ENCODE measurements around the gene CCP110. TPM values are rescaled to one million over a fixed set of nuclear protein-coding genes. Genes with fewer than 3 reads are reported as not detected.

The CCP110 gene
- total RNA-seq, 5 donors from 2014 or later (not counting 1 experiment from before 2014, with no cell fraction given): 12.3 to 18.8 (median 17.1) TPM

DNA sequence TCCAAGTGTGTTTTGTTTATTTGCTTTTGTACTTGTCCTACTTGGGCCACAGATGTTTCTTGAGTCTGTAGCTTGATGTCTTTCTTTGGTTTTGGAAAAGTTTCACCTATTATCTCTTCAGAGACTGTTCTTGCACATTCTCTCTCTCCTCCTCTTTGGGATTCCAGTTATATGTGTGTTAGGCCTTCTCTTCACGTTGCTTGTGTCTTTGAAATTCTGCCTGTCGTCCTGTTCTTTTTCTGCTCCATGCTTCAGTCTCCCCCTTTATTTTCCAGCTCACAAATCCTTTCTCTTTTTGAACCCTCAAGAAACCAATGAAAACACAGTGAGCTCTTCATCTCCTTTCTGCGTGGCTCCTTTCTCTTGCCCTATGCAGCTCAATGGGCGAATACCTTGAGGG, 39.6 kb downstream of the CCP110 start:
- H3K4me3 Mint-ChIP-seq: no peak overlapping the region
- ChIA-PET CTCF (interaction anchor here in 1 of 2 donors (0.6 kb wide), 1 partner anchor 53 kb away, joined by 6 read pairs; no protein-coding TSS in a partner anchor), POLR2A (interaction anchor here in 1 of 2 donors (0.7 kb wide), 1 partner anchor 16 kb away, joined by 3 read pairs; no protein-coding TSS in a partner anchor)
- no peak for DNase-seq
- H3K4me3 ChIP-seq (ENCODE audit: control insufficient read depth in 1 of 2, extremely low read depth in 1 of 2, low read length in 1 of 2): no peak overlapping the region
- H3K9me3 Mint-ChIP-seq: peaks cover 0 to 5% (median 0%) of the 10 kb centered on the region in 3 donors
- H3K36me3 ChIP-seq (ENCODE audit: control insufficient read depth in 2 of 2, extremely low read depth in 1 of 2, insufficient read depth in 1 of 2, low read length in 1 of 2): peaks cover 11 to 15% of the 10 kb centered on the region in 2 donors
- peaks cover 5 to 10% (median 10%) of the 10 kb centered on the region in 3 donors for H3K4me1 Mint-ChIP-seq
- H3K9me3 ChIP-seq: no peaks in the 10 kb centered on the region
- H3K27ac Mint-ChIP-seq: no peak overlapping the region
- no peaks in the 10 kb centered on the region for H3K27me3 Mint-ChIP-seq
- H3K27me3 ChIP-seq (replicated peaks in 1 of 2; ENCODE audit: control insufficient read depth in 2 of 2, extremely low read depth in 1 of 2, insufficient read depth in 2 of 2, low read length in 1 of 2): no peaks in the 10 kb centered on the region
- H3K36me3 Mint-ChIP-seq: peaks cover 26% of the 10 kb centered on the region
- no peak overlapping the region for H3K27ac ChIP-seq (ENCODE audit: low read length)
- 100% methylated on average over 1 of the region's 4 CpGs for WGBS (ENCODE audit: insufficient coverage)
- no peak for ATAC-seq (replicated peaks in 1 of 4)
- no peaks in the 10 kb centered on the region for H3K4me1 ChIP-seq (ENCODE audit: control insufficient read depth in 1 of 2, extremely low read depth in 1 of 2, insufficient read depth in 2 of 2, low read length in 2 of 2)

GRCh38 chr16:19566362-19566761, 42.6 kb downstream of the CCP110 start:
- Histone ChIP-seq H3K4me3 (ENCODE audit: control insufficient read depth in 1 of 2, extremely low read depth in 1 of 2, low read length in 1 of 2) (no peak overlapping the region), H3K27ac (ENCODE audit: low read length) (no peak overlapping the region), H3K4me1 (ENCODE audit: control insufficient read depth in 1 of 2, extremely low read depth in 1 of 2, insufficient read depth in 2 of 2, low read length in 2 of 2) (no peaks in the 10 kb centered on the region), H3K27me3 (replicated peaks in 1 of 2; ENCODE audit: control insufficient read depth in 2 of 2, extremely low read depth in 1 of 2, insufficient read depth in 2 of 2, low read length in 1 of 2) (no peaks in the 10 kb centered on the region), H3K36me3 (ENCODE audit: control insufficient read depth in 2 of 2, extremely low read depth in 1 of 2, insufficient read depth in 1 of 2, low read length in 1 of 2) (peaks cover 18 to 34% of the 10 kb centered on the region in 2 donors), H3K9me3 (no peaks in the 10 kb centered on the region)
- Mint-ChIP-seq H3K27me3 (no peaks in the 10 kb centered on the region), H3K27ac (no peak overlapping the region), H3K4me3 (no peak overlapping the region), H3K4me1 (peaks cover 1 to 9% (median 6%) of the 10 kb centered on the region in 3 donors), H3K9me3 (peaks cover 0 to 5% (median 0%) of the 10 kb centered on the region in 3 donors), H3K36me3 (peaks cover 41% of the 10 kb centered on the region)
- no CpG with 5 or more reads among the region's 3 CpGs for WGBS (ENCODE audit: insufficient coverage)
- CTCF ChIA-PET: no interaction called here
- POLR2A ChIA-PET: no interaction called here
- ATAC-seq (replicated peaks in 1 of 4) (no peak), DNase-seq (no peak)

DNA sequence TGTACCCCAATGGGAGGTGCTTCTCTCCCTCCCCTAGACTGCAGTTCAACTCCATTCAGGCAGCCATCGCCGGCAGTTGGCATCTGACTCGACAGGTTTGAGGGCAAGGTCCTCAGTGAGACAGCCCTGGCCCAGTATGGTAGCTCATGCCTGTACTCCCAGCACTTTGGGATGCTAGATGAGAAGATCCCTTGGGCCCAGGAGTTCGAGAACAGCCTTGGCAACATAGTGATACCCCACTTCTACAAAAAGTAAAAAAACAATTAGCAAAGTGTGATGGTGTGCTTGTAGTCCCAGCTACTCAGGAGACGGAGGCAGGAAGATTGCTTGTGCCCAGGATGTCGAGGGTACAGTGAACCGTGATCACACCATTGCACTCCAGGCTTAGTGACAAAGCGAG, 43.8 kb downstream of the CCP110 start:
- H3K27ac Mint-ChIP-seq: no peak overlapping the region
- ChIA-PET CTCF (interaction anchor here in 1 of 2 donors (0.7 to 0.8 kb wide), 2 partner anchors 10 to 67 kb away, joined by 5 to 6 read pairs; no protein-coding TSS in a partner anchor), POLR2A (no interaction called here)
- Histone ChIP-seq H3K36me3 (ENCODE audit: control insufficient read depth in 2 of 2, extremely low read depth in 1 of 2, insufficient read depth in 1 of 2, low read length in 1 of 2) (peaks cover 18 to 44% of the 10 kb centered on the region in 2 donors), H3K27ac (ENCODE audit: low read length) (no peak overlapping the region), H3K9me3 (no peaks in the 10 kb centered on the region), H3K4me3 (ENCODE audit: control insufficient read depth in 1 of 2, extremely low read depth in 1 of 2, low read length in 1 of 2) (no peak overlapping the region), H3K4me1 (ENCODE audit: control insufficient read depth in 1 of 2, extremely low read depth in 1 of 2, insufficient read depth in 2 of 2, low read length in 2 of 2) (no peaks in the 10 kb centered on the region), H3K27me3 (replicated peaks in 1 of 2; ENCODE audit: control insufficient read depth in 2 of 2, extremely low read depth in 1 of 2, insufficient read depth in 2 of 2, low read length in 1 of 2) (no peaks in the 10 kb centered on the region)
- peaks cover 0 to 5% (median 0%) of the 10 kb centered on the region in 3 donors for H3K9me3 Mint-ChIP-seq
- DNase-seq (no peak), ATAC-seq (replicated peaks in 1 of 4) (no peak)
- H3K4me1 Mint-ChIP-seq: peaks cover 0 to 6% (median 4%) of the 10 kb centered on the region in 3 donors
- H3K36me3 Mint-ChIP-seq: peaks cover 41% of the 10 kb centered on the region
- no peaks in the 10 kb centered on the region for H3K27me3 Mint-ChIP-seq
- H3K4me3 Mint-ChIP-seq: no peak overlapping the region
- 100% methylated on average over 3 of the region's 8 CpGs for WGBS (ENCODE audit: insufficient coverage)

GRCh38 chr16:19573997-19574396, 50.3 kb downstream of the CCP110 start:
- POLR2A ChIA-PET: no interaction called here
- H3K36me3 ChIP-seq (ENCODE audit: control insufficient read depth in 2 of 2, extremely low read depth in 1 of 2, insufficient read depth in 1 of 2, low read length in 1 of 2): peaks cover 10 to 71% of the 10 kb centered on the region in 2 donors

DNA sequence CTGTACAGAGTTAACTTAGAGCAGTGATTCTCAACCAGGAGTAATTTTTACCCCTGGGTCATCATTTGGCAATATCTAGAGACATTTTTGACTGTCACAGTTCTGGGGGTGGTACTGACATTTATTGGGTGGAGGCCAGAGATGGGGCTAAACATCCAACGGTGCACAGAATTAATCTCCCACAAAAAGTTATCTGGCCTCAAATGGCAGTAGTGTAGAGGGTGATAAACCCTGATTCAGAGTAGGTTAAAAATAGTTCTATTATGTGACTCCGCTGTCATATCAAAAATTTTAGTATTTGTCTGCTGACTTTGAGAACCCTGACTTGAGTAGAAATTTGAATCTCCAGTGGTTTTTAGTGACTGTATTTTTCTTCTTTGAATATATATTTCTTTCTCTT, 50.9 kb downstream of the CCP110 start:
- ChIA-PET CTCF (no interaction called here), POLR2A (no interaction called here)
- Histone ChIP-seq H3K36me3 (ENCODE audit: control insufficient read depth in 2 of 2, extremely low read depth in 1 of 2, insufficient read depth in 1 of 2, low read length in 1 of 2) (peaks cover 4 to 69% of the 10 kb centered on the region in 2 donors), H3K4me3 (ENCODE audit: control insufficient read depth in 1 of 2, extremely low read depth in 1 of 2, low read length in 1 of 2) (no peak overlapping the region), H3K27ac (ENCODE audit: low read length) (no peak overlapping the region), H3K4me1 (ENCODE audit: control insufficient read depth in 1 of 2, extremely low read depth in 1 of 2, insufficient read depth in 2 of 2, low read length in 2 of 2) (no peaks in the 10 kb centered on the region), H3K9me3 (no peaks in the 10 kb centered on the region), H3K27me3 (replicated peaks in 1 of 2; ENCODE audit: control insufficient read depth in 2 of 2, extremely low read depth in 1 of 2, insufficient read depth in 2 of 2, low read length in 1 of 2) (no peaks in the 10 kb centered on the region)
- ATAC-seq (replicated peaks in 1 of 4) (no peak), DNase-seq (no peak)
- no peak overlapping the region for H3K4me3 Mint-ChIP-seq
- 100% methylated on average over 1 of the region's 2 CpGs for WGBS (ENCODE audit: insufficient coverage)
- H3K9me3 Mint-ChIP-seq: no peaks in the 10 kb centered on the region
- no peaks in the 10 kb centered on the region for H3K4me1 Mint-ChIP-seq
- no peaks in the 10 kb centered on the region for H3K27me3 Mint-ChIP-seq
- H3K36me3 Mint-ChIP-seq: peaks cover 46% of the 10 kb centered on the region
- H3K27ac Mint-ChIP-seq: no peak overlapping the region

More at GRCh38 chr16:19573997-19574396, 50.3 kb downstream of the CCP110 start:
- no peaks in the 10 kb centered on the region for H3K9me3 Mint-ChIP-seq
- no peak overlapping the region for H3K4me3 ChIP-seq (ENCODE audit: control insufficient read depth in 1 of 2, extremely low read depth in 1 of 2, low read length in 1 of 2)
- no peak overlapping the region for H3K27ac ChIP-seq (ENCODE audit: low read length)
- no peak for ATAC-seq (replicated peaks in 1 of 4)
- no peak overlapping the region for H3K27ac Mint-ChIP-seq
- H3K27me3 Mint-ChIP-seq: no peaks in the 10 kb centered on the region
- no peaks in the 10 kb centered on the region for H3K4me1 Mint-ChIP-seq
- no peaks in the 10 kb centered on the region for H3K4me1 ChIP-seq (ENCODE audit: control insufficient read depth in 1 of 2, extremely low read depth in 1 of 2, insufficient read depth in 2 of 2, low read length in 2 of 2)
- 94% methylated on average over 3 of the region's 9 CpGs for WGBS (ENCODE audit: insufficient coverage)
- no peak for DNase-seq
- H3K9me3 ChIP-seq: no peaks in the 10 kb centered on the region
- CTCF ChIA-PET: interaction anchor here in 1 of 2 donors (0.6 kb wide), 1 partner anchor 156 kb away, joined by 3 read pairs; no protein-coding TSS in a partner anchor
- peaks cover 48% of the 10 kb centered on the region for H3K36me3 Mint-ChIP-seq
- H3K27me3 ChIP-seq (replicated peaks in 1 of 2; ENCODE audit: control insufficient read depth in 2 of 2, extremely low read depth in 1 of 2, insufficient read depth in 2 of 2, low read length in 1 of 2): no peaks in the 10 kb centered on the region
- H3K4me3 Mint-ChIP-seq: no peak overlapping the region

DNA sequence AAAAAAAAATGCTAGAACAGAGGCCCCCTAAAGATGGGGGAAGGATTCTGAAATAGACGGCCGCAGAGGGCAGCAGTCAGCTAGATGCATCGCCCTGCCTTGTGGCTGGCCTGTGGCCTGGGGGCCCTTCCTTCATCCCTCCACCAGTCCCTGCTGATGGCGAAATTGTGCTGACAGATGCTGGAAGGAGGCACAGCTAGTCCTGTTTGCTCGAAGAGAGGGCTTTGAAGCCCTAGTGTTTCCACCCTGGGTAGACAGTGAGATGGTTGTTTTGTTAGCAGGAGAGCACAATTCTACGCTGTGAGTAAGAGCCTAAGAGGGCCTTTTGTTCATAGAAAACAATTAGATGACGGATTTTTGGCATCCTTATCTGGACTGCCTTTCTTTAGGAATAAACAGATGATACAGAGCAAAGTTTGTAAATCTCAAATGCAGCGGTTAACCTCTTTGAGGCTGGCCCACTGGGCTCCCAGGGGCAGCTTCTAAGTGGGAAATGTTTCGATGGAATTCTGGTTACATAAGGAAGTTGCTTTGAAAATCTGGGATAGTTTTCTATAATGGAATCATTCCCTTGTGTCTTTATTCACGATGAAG, 54.7 kb downstream of the CCP110 start:
- no peak for DNase-seq
- Histone ChIP-seq H3K27ac (ENCODE audit: low read length) (no peak overlapping the region), H3K9me3 (no peaks in the 10 kb centered on the region), H3K4me1 (ENCODE audit: control insufficient read depth in 1 of 2, extremely low read depth in 1 of 2, insufficient read depth in 2 of 2, low read length in 2 of 2) (no peaks in the 10 kb centered on the region), H3K36me3 (ENCODE audit: control insufficient read depth in 2 of 2, extremely low read depth in 1 of 2, insufficient read depth in 1 of 2, low read length in 1 of 2) (peaks cover 7 to 74% of the 10 kb centered on the region in 2 donors), H3K4me3 (ENCODE audit: control insufficient read depth in 1 of 2, extremely low read depth in 1 of 2, low read length in 1 of 2) (no peak overlapping the region), H3K27me3 (replicated peaks in 1 of 2; ENCODE audit: control insufficient read depth in 2 of 2, extremely low read depth in 1 of 2, insufficient read depth in 2 of 2, low read length in 1 of 2) (no peaks in the 10 kb centered on the region)
- Mint-ChIP-seq H3K4me3 (no peak overlapping the region), H3K27ac (no peak overlapping the region), H3K36me3 (peaks cover 66% of the 10 kb centered on the region), H3K27me3 (no peaks in the 10 kb centered on the region), H3K4me1 (no peaks in the 10 kb centered on the region), H3K9me3 (no peaks in the 10 kb centered on the region)
- ChIA-PET POLR2A (no interaction called here), CTCF (interaction anchor here in 1 of 2 donors (1.0 kb wide), 1 partner anchor 10 kb away, joined by 6 read pairs; no protein-coding TSS in a partner anchor)
- ATAC-seq (replicated peaks in 1 of 4): no peak
- WGBS (ENCODE audit: insufficient coverage): 96% methylated on average over 7 of the region's 10 CpGs
